Endodermal cell (in vitro differentiated cells): ENCODE results near the gene LAMB3. TPM values are rescaled to one million over a fixed set of nuclear protein-coding genes. Genes with fewer than 3 reads are reported as not detected.

Source experiments
- DNase-seq: peaks from one replicate; pipeline ENCODE4 v3.0.0-alpha.2; 2017
- H3K27ac ChIP-seq: 2 replicates; pipeline ENCODE4 v1.5.1; 2013; ENCODE audit warnings: mild to moderate bottlenecking, low read depth, low read length, moderate library complexity
- H3K27me3 ChIP-seq: 2 replicates; pipeline ENCODE4 v1.6.1; 2013; ENCODE audit warnings: mild to moderate bottlenecking, low read length, moderate library complexity; ENCODE audit not compliant: insufficient read depth, control insufficient read depth, poor library complexity, severe bottlenecking
- H3K36me3 ChIP-seq: 2 replicates; pipeline ENCODE4 v1.7.0; 2013; ENCODE audit warnings: mild to moderate bottlenecking, low read length, moderate library complexity; ENCODE audit not compliant: control insufficient read depth, insufficient read depth
- H3K4me1 ChIP-seq: one replicate; pipeline ENCODE4 v1.7.0; 2013; ENCODE audit warnings: low read length; ENCODE audit not compliant: control insufficient read depth, insufficient read depth
- H3K4me3 ChIP-seq: 2 replicates; pipeline ENCODE4 v1.5.1; 2013; ENCODE audit warnings: mild to moderate bottlenecking, low read length, moderate library complexity
- H3K9ac ChIP-seq: 2 replicates; pipeline ENCODE4 v1.6.1; 2013; ENCODE audit warnings: mild to moderate bottlenecking, low read length, moderate library complexity; ENCODE audit not compliant: poor library complexity, severe bottlenecking; ENCODE audit errors: extremely low read depth
- H3K9me3 ChIP-seq: 2 replicates; pipeline ENCODE4 v1.6.1; 2013; ENCODE audit warnings: mild to moderate bottlenecking, low read length, moderate library complexity; ENCODE audit not compliant: control insufficient read depth
- H3K27ac Mint-ChIP-seq: 2 replicates; pipeline ENCODE4 v1.8.0; 2020; ENCODE audit warnings: mixed read lengths
- H3K27me3 Mint-ChIP-seq: 2 replicates; pipeline ENCODE4 v1.8.0; 2021; ENCODE audit warnings: mild to moderate bottlenecking, mixed read lengths; ENCODE audit not compliant: insufficient read depth
- H3K36me3 Mint-ChIP-seq: 2 replicates; pipeline ENCODE4 v1.8.0; 2020; ENCODE audit warnings: low read depth, mixed read lengths
- H3K4me1 Mint-ChIP-seq: 2 replicates; pipeline ENCODE4 v1.8.0; 2020; ENCODE audit warnings: mixed read lengths
- H3K4me3 Mint-ChIP-seq: 2 replicates; pipeline ENCODE4 v1.8.0; 2020; ENCODE audit warnings: mild to moderate bottlenecking, moderate library complexity, mixed read lengths
- H3K9me3 Mint-ChIP-seq: 2 replicates; pipeline ENCODE4 v1.8.0; 2020; ENCODE audit warnings: mild to moderate bottlenecking, mixed read lengths
- WGBS, 2 experiments: methylation state at CpG; one replicate each; pipeline versions ENCODE4 v1.1.5 to v1.1.7; 2013; ENCODE audit warnings: missing lambda C conversion rate in 2 of 2, mixed read lengths in 1 of 2; ENCODE audit not compliant: insufficient coverage in 1 of 2, insufficient read length in 1 of 2; 5-methylcytosine and 5-hydroxymethylcytosine counted together
- total RNA-seq, 2 donors: library from RNA; stranded (reverse); fragmentation: NEBNext Ultra II Directional in 1 of 2; extraction: Animal tissue kit (Norgen Biotek cat#: 25700) in 1 of 2; gene quantifications; 2 replicates in 1 of 2; 3 replicates in 1 of 2; pipeline ENCODE4 v1.2.1, GENCODE V29; 2021
- TF ChIP-seq, protein P1 (sequence below): fragments of 200-600 bp; sonication (generic); conservative IDR thresholded peaks from 2 replicates; pipeline ENCODE4 v1.5.0; 2021; ENCODE audit warnings: antibody characterized with exemption, mild to moderate bottlenecking

The LAMB3 gene
- total RNA-seq, 2 donors from 2014 or later: 0.53 to 1.9 TPM

DNA sequence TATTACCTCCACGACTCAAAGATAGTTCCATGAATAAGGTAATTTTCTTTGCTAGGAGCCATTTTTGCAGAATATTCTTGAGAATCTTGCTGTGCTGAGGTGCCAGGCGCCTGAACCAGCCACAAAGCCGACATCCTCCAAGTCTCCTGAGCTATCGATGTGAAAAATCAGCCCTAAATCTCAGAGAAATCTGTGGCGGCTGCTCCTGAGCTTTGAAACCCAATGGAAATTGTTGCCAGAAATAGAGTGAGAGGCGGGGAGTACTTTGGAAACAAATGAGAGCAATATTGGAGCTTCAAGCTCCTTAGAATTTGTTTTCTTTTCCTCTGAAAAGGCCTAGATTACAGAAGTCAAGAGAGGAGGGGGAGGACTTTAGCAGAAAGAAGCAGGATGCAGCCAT is 62.4 kb downstream of the LAMB3 start:
- Mint-ChIP-seq H3K36me3 (no peaks in the 10 kb centered on the region), H3K27ac (no peak overlapping the region), H3K27me3 (peaks cover 18% of the 10 kb centered on the region), H3K4me1 (no peaks in the 10 kb centered on the region), H3K9me3 (no peaks in the 10 kb centered on the region), H3K4me3 (no peak overlapping the region)
- TF ChIP-seq, protein P1, sequence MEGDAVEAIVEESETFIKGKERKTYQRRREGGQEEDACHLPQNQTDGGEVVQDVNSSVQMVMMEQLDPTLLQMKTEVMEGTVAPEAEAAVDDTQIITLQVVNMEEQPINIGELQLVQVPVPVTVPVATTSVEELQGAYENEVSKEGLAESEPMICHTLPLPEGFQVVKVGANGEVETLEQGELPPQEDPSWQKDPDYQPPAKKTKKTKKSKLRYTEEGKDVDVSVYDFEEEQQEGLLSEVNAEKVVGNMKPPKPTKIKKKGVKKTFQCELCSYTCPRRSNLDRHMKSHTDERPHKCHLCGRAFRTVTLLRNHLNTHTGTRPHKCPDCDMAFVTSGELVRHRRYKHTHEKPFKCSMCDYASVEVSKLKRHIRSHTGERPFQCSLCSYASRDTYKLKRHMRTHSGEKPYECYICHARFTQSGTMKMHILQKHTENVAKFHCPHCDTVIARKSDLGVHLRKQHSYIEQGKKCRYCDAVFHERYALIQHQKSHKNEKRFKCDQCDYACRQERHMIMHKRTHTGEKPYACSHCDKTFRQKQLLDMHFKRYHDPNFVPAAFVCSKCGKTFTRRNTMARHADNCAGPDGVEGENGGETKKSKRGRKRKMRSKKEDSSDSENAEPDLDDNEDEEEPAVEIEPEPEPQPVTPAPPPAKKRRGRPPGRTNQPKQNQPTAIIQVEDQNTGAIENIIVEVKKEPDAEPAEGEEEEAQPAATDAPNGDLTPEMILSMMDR: no peak
- H3K9me3 ChIP-seq: no peaks in the 10 kb centered on the region
- peaks cover 39% of the 10 kb centered on the region for H3K27me3 ChIP-seq
- 91 to 94% methylated on average over 6 of the region's 6 CpGs for WGBS, 2 experiments
- no peak for DNase-seq
- H3K4me1 ChIP-seq: no peaks in the 10 kb centered on the region
- no peaks in the 10 kb centered on the region for H3K36me3 ChIP-seq
- H3K27ac ChIP-seq: no peak overlapping the region
- no peak overlapping the region for H3K9ac ChIP-seq
- H3K4me3 ChIP-seq: no peak overlapping the region

- Mint-ChIP-seq H3K4me3 (no peak overlapping the region), H3K9me3 (no peaks in the 10 kb centered on the region), H3K27me3 (peaks cover 16% of the 10 kb centered on the region), H3K27ac (no peak overlapping the region), H3K4me1 (no peaks in the 10 kb centered on the region), H3K36me3 (no peaks in the 10 kb centered on the region)
- H3K27ac ChIP-seq: no peak overlapping the region
- peaks cover 39% of the 10 kb centered on the region for H3K27me3 ChIP-seq
- no peak for DNase-seq
- no peaks in the 10 kb centered on the region for H3K36me3 ChIP-seq
- H3K9me3 ChIP-seq: no peaks in the 10 kb centered on the region
- H3K9ac ChIP-seq: no peak overlapping the region
- TF ChIP-seq, protein P1: no peak
- H3K4me1 ChIP-seq: no peaks in the 10 kb centered on the region
- 80 to 95% methylated on average over 1 to 2 of the region's 2 CpGs for WGBS, 2 experiments
- no peak overlapping the region for H3K4me3 ChIP-seq
These were observed 62.8 kb downstream of the LAMB3 start for GRCh38 chr1:209589440-209589839.

- Histone ChIP-seq H3K9me3 (no peaks in the 10 kb centered on the region), H3K36me3 (no peaks in the 10 kb centered on the region), H3K27me3 (peaks cover 39% of the 10 kb centered on the region), H3K4me3 (no peak overlapping the region), H3K9ac (no peak overlapping the region), H3K27ac (no peak overlapping the region), H3K4me1 (peaks cover 4% of the 10 kb centered on the region)
- Mint-ChIP-seq H3K9me3 (no peaks in the 10 kb centered on the region), H3K4me1 (no peaks in the 10 kb centered on the region), H3K27ac (no peak overlapping the region), H3K4me3 (no peak overlapping the region), H3K36me3 (no peaks in the 10 kb centered on the region), H3K27me3 (peaks cover 10% of the 10 kb centered on the region)
- DNase-seq: no peak
- 86 to 95% methylated on average over 2 to 3 of the region's 3 CpGs for WGBS, 2 experiments
- TF ChIP-seq, protein P1: no peak
These were observed 64.4 kb downstream of the LAMB3 start for GRCh38 chr1:209587789-209588188.
